ENCODE results near the gene MORC3. TPM values are rescaled to one million over a fixed set of nuclear protein-coding genes. Genes with fewer than 3 reads are reported as not detected.

MORC3 gene
- total RNA-seq, 1 experiment from 2014 or later = 13.8 TPM

Small RNA genes lying within 50 kb of the gene (small RNA-seq; reads per million reads assigned to genes)
- gene ATP5MFP1 = not detected

Other genes with a start within 250 kb of the MORC3 start
- not detected in 2 replicates for gene CBR3, start 185.1 kb upstream of the MORC3 start, total RNA-seq (2014; rRNA removed; shearing (Covaris generic); ENCODE audit: low replicate concordance)
- gene DOP1B, start 163.4 kb upstream of the MORC3 start, total RNA-seq (2014; rRNA removed; shearing (Covaris generic); ENCODE audit: low replicate concordance) = 1.0 and 2.1 TPM in 2 replicates
- 2.3 and 5.6 TPM in 2 replicates for gene CHAF1B, start 65.2 kb downstream of the MORC3 start, total RNA-seq (2014; rRNA removed; shearing (Covaris generic); ENCODE audit: low replicate concordance)
- not detected in 2 replicates for gene CLDN14, start 159.9 kb downstream of the MORC3 start, total RNA-seq (2014; rRNA removed; shearing (Covaris generic); ENCODE audit: low replicate concordance)

All from Karpas-422 (cell line).